NCI-H748 treated with DMSO at 0.1 percent for 48 hours (cell line): Measurements from ENCODE around the gene RNF111.

Source experiments
- DNase-seq: peaks from one replicate; lab custom pipeline; 2025; lab: John Stamatoyannopoulos, UW

The RNF111 gene

DNA sequence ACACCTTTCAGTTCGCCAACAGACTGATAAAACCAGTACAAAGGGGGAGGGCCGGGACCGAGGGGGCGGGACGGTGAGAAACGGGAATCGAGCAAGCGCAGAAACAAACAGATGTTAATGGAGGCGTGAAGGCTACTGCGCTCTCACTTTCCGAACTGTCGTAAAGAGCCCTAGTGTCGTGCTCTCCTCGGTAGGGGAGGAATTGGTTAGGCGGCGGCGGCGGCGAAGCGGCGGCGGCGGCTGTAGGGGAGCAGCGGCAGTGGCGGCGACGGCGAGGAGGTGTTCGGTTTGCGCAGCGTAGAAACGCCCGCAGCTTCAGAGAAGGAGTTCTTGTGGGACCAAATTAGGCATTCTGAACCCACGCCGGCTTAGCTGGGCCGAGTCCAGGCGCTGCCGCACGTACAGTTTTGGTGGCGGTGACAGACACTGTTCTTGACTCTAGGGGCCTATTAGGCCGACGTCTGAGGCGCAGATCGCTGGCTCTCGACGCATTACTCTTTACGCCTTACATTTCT, at the start of gene RNF111:
Gene RNF111, plus strand, starts transcription at position 173 of the 515 bp plus-strand sequence. CDS start 43,160 bp downstream, outside the sequence.
- peak; percentile 68 for DNase-seq

DNA sequence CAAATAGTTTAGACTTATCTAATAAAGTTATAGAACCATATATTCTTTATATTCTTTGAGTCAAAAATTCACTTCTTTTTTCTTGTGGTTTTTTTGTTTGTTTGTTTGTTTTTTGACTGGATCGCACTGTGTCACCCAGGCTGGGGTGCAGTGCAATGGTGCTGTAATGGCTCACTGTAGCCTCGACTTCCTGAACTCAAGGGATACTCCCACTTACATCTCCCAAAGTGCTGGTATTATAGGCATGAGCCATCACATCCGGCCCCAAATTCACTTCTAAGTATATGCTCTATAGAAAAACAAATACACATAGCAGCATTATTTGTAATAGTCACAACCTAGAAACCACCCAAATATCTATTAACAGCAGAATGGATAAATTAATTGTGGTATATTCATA, 40.3 kb upstream of the RNF111 start:
- no peak for DNase-seq

DNA sequence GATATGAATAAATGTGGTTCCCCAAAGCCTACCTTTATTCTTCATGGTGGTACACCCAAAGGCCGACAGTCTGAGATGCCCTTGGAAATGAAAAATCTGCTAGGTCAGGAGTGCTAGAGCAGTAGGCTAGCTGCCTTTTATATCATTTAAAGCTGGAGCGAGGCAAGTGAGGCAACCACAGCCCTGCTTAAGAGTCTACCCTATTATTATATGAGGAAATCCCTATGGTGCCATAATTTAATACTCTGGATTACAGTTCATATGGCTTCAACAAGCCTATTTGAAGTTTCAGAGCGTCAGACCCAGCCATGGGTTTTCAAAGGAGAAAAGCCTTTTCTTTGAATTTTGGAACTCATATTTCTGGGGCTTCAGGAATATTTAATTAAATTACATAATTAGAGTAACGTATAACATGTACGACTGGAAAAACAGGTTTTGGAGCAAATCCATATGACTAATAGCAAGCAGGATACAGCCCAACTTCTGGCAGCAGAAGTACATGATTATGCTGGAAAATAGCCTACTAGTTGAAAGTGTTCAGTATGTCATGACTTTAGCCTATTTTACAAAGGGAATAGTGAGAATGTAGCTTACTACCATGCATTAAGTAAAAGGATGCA, 36.0 kb upstream of the RNF111 start:
- DNase-seq: peak; percentile 77

DNA sequence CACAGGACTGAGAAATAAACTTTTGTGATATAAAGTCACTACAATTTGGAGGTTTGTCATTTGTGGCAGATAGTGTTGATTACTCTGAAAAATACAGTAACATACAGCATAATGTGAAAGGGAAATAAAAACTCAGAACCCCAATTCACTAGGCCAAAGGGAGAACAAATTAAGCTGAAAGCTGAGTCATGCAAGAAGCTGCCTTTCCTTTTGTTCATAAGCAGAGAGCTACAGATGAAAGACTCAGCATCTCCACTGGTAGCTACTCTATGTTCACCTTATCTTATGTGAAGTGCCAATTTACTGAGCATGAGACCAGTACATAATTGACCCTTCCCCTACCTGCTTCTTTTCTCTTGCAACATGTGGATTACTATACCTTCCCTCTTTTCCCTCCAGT, 34.7 kb upstream of the RNF111 start:
- no peak for DNase-seq

DNA sequence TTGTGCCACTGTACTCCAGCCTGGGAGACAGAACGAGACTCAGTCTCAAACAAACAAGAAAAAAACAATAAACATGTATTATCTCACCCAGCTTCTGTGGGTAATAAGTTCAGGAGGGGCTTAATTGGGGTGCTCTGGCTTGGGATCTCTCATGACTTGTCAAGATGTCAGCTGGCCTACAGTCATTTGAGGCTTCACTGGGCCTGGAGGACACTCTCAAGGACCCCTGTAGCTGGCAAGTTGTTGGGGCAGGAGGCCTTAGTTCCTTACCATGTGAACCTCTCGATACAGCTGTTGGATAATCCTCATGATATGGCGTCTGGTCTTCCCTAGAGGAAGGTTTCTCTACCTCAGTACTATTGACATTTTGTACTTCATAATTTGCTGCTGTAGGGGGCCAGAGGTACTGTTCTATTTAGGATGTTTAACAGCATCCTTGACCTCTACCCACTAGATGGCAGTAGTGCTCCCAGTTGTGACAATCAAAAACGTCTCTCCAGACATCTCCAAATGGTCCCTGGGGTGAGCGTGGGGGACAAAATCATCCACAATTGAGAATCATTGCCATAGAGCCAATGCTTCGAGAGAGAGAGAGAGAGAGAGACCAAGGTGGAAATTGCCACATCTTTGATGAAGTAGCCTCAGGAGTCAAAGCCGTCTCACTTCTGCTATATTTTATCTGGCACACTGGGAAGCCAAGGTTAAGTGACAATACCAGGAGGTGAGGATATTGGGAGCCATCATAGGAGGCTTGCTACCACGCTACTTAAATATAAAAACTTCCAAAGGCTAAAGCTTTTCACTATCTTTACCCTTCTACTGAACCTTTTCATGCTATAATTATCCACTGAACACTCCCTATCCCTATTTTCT, 30.1 kb upstream of the RNF111 start:
- DNase-seq: peak; percentile 35

DNA sequence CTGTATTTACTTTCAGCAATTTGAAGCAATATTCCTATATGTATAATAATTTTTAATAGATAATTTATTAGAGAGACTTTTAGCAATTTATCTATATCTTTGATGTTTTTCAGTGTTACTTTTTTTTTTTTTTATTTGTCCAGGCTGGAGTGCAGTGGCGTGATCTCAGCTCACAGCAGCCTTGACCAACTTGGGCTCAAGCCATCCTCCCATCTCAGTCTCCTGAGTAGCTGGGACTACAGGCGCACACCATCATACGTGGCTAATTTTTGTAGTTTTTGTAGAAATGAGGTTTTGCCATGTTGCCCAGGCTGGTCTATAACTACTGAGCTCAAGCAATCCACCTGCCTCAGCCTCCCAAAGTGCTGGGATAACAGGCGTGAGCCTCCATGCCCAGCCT, 28.7 kb upstream of the RNF111 start:
- DNase-seq: no peak

DNA sequence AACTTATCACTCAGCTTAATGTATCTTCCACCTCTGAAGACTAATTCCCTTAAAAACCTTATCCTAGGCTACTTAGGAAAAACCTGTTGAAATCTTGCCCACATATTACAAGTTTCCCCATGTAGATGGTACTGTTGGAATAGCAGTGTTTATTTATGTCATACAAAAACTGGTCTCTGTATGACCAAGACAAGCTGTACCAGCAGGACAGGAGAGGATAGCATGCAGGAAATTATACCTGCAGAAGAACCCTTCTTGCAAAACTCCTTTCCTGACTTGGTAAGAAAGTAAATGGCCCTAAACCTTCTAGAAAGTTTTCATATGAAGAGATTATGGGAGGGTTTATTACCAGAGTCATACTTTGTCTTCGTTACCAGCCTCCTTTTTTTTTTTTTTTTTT, 25.3 kb upstream of the RNF111 start:
- no peak for DNase-seq

DNA sequence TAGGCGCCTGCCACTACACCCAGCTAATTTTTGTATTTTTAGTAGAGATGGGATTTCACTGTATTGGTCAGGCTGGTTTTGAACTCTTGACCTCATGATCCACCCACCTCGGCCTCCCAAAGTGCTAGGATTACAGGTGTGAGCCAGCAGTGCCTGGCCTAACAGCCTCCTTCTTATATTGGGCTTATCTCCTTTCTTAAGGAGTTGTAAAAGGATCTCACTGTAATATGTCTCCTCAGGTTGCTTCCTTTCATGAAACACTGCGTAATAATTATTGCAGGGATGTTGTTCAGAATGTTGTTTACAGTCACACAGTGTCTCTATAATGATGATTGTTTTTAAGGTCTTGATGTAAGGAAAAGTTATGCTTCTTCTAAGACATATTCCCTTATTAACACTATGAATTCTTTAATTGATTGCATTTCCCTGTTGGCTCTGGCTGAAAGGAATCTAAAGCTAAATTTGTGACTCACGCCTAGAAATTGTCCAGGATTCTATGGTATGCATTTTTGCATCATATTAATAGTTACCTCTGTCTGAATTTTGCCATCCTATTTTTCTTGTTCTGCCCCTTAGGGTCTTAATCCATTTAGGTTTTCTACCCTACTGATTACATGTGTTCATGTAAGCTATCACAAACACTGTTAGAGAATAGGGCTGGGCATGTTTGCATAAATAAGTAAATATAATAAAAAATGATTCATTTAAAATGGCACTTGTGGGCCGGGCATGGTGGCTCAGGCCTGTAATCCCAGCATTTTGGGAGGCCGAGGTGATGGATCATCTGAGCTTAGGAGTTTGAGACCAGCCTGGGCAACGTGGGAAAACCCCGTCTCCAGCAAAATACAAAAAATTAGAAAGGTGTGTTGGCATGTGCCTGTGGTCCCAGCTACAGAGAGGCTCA, 24.5 kb upstream of the RNF111 start:
- no peak for DNase-seq

DNA sequence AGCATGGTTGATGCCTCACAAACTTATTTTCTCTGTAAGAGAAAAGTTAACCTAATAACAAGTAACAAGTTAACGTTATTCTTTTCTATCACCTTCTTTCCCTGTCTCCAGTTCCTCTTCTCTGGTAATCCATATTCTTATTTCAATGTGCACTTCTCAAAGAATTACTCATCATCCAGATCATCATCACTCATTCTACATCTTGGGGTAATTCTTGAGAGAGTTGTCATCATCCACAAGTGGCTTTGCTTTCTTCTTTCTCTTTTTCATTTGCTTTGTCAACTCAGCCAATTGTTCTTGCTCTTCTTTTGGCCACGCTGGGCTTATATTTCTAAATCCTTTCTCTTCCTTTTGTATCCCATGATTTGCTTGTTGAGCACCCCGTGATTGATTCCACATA, 20.8 kb upstream of the RNF111 start:
- DNase-seq: no peak

DNA sequence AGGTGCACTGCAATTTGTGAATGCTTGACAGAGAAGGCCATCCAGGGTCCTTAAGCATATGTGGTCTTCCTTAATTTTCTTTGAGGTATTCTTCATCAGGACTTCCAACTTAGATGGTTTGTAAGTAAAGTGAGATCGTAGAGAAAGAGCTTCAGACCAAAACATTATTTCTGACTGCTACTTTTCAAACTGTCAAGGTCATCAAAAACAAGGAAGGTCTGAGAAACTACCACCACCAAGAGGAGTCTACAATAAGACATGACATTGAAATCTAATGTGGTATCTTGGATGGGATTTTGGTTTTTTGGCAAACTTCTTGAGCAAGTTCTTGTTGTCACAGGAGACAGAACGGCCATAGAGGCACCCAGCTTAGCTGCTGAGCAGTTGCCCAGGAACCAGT, 20.0 kb upstream of the RNF111 start:
- DNase-seq: no peak

DNA sequence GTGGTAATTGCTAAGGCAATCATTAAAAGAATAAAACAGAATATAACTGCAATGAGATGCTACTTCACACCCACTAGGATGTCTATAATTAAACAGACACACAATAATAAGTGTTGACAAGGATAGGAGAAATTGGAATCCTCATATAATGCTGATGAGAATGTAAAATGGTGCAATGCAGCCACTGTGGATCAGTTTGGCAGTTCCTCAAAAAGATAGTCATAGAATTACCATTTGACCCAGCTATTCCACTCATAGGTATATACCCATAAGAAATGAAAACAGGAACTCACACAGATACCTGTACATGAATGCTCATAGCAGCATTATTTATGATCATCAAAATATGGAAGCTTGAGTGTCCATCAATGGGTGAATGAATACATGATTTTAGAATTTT, 9.6 kb upstream of the RNF111 start:
- no peak for DNase-seq

DNA sequence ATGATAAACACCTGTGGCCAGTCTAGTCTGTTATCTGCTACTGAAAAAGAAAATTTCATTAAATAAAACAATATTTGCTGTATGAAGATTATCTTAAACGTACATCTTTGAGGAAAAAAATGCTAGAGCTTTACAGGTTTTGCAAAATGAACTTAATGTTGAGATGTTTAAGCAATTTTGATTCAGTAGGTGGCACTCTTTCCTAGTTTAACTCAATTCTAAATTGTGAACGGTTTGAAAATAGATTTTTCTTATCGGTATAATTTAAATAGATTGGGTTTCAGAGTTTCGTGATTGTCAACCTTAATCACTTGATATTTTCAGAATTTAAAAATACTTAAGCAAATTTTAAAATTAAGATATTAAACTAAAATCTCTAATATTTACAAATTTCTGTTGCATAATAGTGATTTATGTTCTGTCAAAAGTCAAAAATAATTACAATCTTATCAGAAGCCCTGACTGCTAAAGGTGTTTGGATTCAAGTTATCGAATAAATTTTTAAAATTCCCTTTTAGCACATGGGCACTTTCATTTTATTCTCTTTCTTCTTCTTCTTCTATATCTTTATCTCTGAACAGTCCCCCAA, 7.0 kb upstream of the RNF111 start:
- DNase-seq: peak; percentile 30

DNA sequence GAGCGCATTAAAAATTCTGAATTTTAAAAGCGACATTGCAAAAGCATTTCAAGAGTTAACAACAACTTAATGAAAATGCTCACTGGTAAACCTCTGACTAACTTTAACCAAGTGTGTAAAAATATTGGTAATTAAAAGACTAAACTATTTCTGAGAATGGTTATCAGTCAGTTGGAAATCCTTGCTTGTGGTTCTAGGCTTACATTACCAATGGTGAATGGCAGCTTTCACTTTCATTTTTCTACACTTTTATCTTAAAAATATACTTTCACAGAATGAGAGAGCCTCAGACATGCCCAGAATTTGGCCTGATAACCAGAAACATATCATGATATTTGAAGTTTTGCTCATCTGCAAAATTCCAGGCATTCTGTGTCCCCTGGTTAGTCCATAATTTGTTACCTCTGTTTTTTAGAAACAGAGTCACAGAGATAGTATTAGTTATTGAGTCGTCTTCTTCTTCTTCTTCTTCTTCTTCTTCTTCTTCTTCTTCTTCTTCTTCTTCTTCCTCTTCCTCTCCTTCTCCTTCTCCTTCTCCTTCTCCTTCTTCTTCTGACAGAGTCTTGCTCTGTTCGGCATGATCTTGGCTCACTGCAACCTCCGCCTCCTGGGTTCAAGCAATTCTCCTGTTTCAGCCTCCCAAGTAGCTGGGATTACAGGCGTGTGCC, 5.5 kb upstream of the RNF111 start:
- no peak for DNase-seq

DNA sequence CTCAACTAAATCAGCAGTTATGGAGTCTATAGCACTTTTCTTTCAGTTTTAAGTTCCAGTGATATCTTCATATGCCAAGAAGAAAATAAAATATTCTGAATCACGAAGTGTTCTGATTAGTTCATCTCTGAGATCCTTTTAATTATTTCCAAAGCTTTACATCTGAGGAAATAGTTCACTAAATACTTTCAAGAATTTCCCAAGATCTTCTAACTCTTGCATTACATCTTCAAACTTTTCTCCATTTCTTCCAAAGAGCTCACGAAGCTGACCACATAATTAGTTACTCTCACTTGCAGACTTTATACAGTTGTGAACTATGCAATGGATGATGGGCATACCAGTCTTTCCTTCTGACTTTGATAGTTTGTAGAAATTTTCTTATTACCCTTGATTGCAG, 4.2 kb upstream of the RNF111 start:
- DNase-seq: no peak

DNA sequence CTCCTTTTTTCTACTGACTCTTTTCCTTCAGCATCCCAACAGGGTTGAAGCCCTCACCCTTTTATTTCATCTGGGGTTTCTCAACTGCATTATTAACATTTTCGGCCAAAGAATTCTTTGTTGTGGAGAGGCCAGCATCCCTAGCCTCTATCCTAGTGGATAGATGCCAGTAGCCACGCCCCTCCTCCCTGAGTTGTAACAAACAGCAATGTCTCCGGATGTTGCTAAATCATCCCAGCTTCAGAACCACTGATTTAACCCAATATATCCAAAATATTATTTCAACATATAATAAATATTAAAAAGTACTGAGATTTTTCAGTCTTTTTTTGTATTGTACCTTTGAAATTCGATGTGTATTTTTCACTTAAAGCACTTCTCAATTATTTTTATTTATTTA, 2.0 kb upstream of the RNF111 start:
- DNase-seq: peak; percentile 0

DNA sequence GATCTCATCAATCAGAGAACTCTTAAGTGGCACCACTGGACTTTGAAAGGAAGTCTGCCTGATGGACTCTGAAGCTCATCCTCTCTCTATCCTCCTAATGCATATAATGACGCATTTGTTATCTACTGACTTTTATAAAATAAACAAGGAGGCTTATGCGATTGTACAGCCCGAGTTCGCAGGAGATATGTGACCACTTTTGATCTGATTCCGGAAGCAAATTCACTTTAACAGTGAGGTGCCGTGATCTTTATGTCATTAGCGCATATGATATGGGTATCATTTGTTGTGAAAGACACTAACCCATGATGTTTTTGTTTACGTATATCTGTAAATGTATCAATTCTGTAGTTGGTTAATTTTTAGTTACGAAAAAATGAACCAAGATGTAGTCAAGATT, 427 bp upstream of the RNF111 start:
- DNase-seq: peak; percentile 28

DNA sequence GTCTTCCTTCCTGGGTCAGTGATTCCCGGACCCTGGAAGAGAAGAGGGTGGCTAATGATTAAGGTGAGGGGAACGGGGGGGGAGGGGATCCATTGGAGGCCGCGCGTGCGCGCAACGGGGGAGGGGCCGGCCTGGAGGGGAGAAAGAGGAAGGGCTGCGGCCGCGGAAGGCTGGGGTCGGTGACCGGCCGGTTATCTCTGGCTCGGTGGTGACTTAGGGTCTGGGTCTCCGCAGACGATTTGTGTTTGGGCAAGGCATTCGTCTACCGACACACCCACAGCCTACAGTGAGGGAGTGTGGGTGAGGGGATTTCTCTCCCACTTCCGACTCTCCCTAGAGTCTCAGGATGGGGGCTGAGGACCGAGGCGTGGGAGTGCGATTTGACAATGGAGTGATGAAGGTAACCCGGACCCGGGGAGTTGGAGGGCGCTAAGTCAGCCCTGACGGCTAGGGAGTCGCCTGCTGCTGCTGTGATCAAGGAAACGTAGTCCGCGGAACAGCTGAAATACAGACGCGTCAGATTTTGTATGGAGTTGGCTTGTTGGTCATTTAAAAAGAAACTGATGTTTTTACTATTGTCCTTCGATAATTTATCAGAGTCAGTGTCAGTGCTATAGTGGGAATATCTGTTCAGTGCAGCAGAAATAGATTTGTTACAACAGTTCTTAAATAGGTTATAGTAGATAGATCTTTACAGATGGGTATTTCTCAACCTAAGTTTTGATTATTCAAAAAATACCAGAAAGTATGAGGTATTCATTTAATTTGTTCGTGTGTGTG, 733 bp downstream of the RNF111 start:
- DNase-seq: peak; percentile 38

DNA sequence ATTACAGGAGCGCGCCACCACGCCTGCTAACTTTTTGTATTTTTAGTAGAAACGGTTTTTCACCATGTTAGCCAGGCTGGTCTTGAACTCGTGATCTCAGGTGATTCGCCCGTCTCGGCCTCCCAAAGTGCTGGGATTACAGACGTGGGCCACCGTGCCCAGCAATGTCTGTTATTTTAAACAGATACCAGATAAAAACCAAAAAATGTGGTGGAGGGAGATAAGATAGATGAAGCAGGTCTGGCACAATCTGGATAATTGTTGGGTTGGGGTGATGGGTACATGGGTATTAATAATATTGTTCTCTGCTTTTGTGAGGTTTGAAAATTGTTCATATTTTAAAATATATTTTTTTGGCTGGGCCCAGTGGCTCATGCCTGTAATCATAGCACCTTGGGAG, 4.7 kb downstream of the RNF111 start:
- DNase-seq: no peak

DNA sequence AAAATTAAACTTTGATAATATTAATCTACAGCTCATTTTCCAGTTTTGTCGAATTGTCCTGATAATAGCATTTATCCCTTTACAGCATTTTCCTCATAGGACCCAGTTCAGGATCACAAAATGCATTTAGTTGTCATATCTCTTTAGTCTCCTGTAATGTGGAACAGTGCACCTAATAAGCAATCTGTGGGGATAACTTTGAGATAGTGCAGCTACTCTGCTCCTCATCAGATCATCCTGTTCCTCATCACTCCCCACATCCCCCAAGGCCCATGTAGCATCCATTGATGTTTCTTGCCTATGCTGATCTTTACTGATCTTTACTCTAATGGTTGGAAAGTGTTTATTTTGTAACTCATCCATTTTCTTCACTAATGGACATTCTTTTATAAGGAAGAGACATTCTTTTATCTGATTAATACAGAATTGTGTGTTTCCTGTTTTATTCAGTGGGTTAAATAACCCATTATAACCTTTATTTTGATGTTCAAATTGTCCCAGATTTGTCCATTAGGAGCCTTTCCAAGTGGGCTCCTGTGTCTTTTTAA, 7.5 kb downstream of the RNF111 start:
- no peak for DNase-seq

DNA sequence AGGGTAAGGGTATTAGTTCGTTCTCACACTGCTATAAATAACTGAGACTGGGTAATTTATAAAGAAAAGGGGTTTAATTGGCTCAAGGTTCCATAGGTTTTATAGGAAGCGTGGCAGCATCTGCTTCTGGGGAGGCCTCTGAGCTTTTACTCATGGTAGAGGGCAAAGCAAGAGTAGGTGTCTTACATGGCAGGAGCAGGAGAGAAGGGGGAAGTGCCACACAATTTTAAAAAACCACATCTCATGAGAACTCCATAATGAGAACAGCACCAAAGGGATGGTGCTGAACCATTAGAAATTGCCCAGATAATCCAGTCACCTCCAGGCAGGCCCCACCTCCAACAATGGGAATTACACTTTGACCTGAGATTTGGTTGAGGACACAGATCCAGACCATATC, 12.2 kb downstream of the RNF111 start:
- no peak for DNase-seq
